ENCODE data around the gene HES6. TPM values are rescaled to one million over a fixed set of nuclear protein-coding genes. Genes with fewer than 3 reads are reported as not detected.

Gene HES6
- total RNA-seq, 2 donors from 2014 or later, result 2.5 to 12.3 TPM

DNA sequence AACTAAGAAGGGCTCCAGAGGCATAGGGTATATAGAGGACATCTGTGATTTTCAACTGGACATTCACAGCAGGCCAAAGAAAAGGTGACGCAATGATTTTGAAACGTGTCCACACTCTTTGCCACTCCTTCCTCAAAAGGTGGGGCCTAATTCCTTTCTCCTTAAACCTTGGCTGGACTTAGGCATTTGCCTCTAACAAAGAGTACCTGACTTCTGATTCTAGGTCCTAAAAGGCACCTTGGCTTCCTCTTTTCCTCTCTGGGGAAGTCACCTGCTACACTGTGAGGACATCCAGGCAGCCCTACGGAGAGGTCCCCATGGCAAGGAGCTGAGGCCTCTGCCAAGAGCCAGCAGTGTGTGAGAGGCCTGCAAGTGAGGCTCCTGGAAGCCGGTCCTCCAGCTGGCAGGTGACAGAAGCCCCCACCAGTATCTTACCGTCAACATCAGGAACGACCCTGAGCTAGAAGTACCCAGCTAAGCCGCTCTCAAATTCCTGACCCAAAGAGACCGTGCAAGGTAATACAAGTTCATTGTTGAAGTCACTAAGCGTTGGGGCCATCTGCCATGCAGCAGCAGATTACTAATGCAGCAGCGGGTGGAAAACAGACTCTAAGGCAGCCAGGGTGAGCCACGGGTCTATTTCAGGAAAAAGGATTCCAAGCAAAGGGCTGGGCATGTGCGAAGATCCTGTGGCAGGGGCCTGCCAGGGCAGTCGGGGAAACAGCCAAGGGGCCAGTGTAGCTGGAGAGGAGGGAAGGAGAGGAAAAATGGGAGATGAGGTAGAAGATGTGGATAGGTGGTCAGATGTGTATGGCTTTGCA lies 7.4 kb upstream of the HES6 start:
- Histone ChIP-seq H3K4me3 (no peak overlapping the region), H3K36me3 (peaks cover 33% of the 10 kb centered on the region), H3K27ac (no peak overlapping the region), H3K4me1 (ENCODE audit: control insufficient read depth in 1 of 2, low read depth in 2 of 2) (peaks cover 4 to 14% of the 10 kb centered on the region in 2 donors), H3K9me3 (no peaks in the 10 kb centered on the region), H3K27me3 (replicated peaks; ENCODE audit: insufficient read depth) (no peaks in the 10 kb centered on the region)
- DNase-seq (ENCODE audit: low spot score) (no peak), ATAC-seq (ENCODE audit: insufficient number of reproducible peaks, low FRiP score, low read depth) (no peak)
- TF ChIP-seq, protein P1, sequence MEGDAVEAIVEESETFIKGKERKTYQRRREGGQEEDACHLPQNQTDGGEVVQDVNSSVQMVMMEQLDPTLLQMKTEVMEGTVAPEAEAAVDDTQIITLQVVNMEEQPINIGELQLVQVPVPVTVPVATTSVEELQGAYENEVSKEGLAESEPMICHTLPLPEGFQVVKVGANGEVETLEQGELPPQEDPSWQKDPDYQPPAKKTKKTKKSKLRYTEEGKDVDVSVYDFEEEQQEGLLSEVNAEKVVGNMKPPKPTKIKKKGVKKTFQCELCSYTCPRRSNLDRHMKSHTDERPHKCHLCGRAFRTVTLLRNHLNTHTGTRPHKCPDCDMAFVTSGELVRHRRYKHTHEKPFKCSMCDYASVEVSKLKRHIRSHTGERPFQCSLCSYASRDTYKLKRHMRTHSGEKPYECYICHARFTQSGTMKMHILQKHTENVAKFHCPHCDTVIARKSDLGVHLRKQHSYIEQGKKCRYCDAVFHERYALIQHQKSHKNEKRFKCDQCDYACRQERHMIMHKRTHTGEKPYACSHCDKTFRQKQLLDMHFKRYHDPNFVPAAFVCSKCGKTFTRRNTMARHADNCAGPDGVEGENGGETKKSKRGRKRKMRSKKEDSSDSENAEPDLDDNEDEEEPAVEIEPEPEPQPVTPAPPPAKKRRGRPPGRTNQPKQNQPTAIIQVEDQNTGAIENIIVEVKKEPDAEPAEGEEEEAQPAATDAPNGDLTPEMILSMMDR (IDR thresholded peaks at IDR 0.05), result no peak

DNA sequence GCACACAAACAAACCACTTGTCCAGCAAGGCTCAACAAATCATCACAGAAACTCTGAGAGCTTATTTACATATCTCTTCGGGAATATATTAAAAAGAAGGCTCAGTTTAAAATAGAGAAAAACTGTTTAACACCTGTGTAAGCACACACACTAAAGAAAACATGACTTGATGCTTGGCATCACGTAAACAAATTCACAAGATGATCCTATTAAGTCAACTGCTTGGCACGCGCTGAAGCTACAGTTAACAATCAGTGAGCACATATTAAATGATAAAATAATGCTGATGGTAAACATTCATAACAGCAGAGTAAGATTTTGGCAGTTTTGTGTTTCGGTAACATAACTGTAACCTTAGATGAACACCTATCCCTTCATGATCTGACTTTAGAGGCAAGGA lies 4.3 kb upstream of the HES6 start:
- TF ChIP-seq, protein P1 (IDR thresholded peaks at IDR 0.05), result no peak
- no peaks in the 10 kb centered on the region for H3K9me3 ChIP-seq
- no peaks in the 10 kb centered on the region for H3K27me3 ChIP-seq (replicated peaks; ENCODE audit: insufficient read depth)
- H3K4me3 ChIP-seq, result no peak overlapping the region
- H3K4me1 ChIP-seq (ENCODE audit: control insufficient read depth in 1 of 2, low read depth in 2 of 2), result peaks cover 6 to 26% of the 10 kb centered on the region in 2 donors
- ATAC-seq (ENCODE audit: insufficient number of reproducible peaks, low FRiP score, low read depth) (no peak), DNase-seq (ENCODE audit: low spot score) (no peak)
- peaks cover 15% of the 10 kb centered on the region for H3K36me3 ChIP-seq
- H3K27ac ChIP-seq, result no peak overlapping the region

DNA sequence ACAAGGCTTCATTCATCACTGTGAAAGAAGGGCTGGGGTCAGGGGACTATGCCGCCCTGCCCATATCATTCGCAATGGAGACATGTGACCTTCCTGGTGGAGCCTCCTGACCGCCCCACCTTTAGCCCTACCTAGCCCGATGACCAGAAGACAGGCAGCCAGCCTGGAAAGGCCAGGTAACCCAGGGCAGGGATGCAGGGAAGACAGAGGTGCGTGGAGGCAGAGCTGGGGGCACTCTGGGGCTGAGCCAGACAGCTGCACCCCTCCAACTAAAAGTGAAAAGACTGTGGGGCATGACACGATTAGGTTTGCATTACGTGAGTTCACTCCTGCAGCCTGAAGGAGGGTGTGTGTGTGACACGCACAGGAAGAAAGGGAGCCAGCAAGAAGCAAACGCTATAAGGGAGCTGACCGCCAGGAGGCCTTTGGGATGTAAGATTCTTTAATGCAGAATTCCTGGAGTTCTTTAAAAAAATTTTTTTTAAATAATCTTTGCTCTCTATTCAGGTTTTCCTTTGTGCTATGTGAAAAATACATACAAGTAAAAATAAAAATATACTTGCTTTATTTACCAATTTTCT lies 3.7 kb upstream of the HES6 start:
- no peak for ATAC-seq (ENCODE audit: insufficient number of reproducible peaks, low FRiP score, low read depth)
- no peaks in the 10 kb centered on the region for H3K9me3 ChIP-seq
- peak overlapping the region; percentile 70 to 77 for H3K27ac ChIP-seq

DNA sequence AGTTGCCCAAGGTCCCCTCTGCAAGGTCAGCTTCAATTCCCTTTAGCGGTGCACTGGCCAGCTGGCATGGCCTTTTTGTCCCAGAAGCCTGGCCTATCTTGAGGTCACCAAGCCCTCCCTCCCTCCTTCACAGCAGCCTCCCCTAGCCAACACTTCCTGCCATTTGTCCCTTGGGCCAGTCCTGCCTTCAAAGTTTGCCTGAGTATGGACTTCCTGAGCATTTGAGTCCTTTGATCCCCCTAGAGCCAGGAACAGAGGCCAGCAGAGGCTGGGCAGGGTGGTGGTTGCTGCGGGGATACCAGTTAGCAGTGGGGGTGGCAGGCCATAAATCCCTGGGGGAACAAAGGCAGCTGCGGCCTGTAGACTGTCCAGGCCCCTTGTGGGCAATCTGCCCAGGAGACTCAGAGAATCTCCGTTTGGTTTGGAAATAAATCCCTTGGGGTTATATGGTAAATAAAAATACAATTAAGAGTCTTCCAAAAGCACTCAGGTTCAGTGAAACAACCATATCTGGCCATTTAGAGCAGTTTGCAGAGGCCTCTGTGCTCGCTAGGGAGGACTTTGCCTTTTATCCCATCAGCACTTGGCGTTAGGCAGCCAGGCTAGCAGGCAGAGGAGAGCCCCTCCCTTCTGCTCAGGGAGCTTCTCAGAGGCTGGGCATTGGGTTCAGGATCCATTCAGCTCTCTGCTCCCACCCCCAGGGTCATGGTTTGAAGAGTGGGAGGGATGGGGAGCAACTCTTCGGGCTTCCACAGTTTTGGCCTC lies 3.1 kb upstream of the HES6 start:
- peak overlapping the region; percentile 70 to 77 for H3K27ac ChIP-seq
- ATAC-seq (ENCODE audit: insufficient number of reproducible peaks, low FRiP score, low read depth) (no peak), DNase-seq (ENCODE audit: low spot score) (no peak)
- H3K36me3 ChIP-seq, result peaks cover 12% of the 10 kb centered on the region
- H3K9me3 ChIP-seq, result no peaks in the 10 kb centered on the region
- no peak overlapping the region for H3K4me3 ChIP-seq
- TF ChIP-seq, protein P1 (IDR thresholded peaks at IDR 0.05), result no peak
- peaks cover 6 to 30% of the 10 kb centered on the region in 2 donors for H3K4me1 ChIP-seq (ENCODE audit: control insufficient read depth in 1 of 2, low read depth in 2 of 2)
- H3K27me3 ChIP-seq (replicated peaks; ENCODE audit: insufficient read depth), result no peaks in the 10 kb centered on the region

More for the DNA sequence above, 3.7 kb upstream of the HES6 start:
- TF ChIP-seq, protein P1 (IDR thresholded peaks at IDR 0.05), result no peak
- peaks cover 6 to 30% of the 10 kb centered on the region in 2 donors for H3K4me1 ChIP-seq (ENCODE audit: control insufficient read depth in 1 of 2, low read depth in 2 of 2)
- DNase-seq (ENCODE audit: low spot score), result no peak
- no peak overlapping the region for H3K4me3 ChIP-seq
- H3K36me3 ChIP-seq, result peaks cover 15% of the 10 kb centered on the region
- no peaks in the 10 kb centered on the region for H3K27me3 ChIP-seq (replicated peaks; ENCODE audit: insufficient read depth)

DNA sequence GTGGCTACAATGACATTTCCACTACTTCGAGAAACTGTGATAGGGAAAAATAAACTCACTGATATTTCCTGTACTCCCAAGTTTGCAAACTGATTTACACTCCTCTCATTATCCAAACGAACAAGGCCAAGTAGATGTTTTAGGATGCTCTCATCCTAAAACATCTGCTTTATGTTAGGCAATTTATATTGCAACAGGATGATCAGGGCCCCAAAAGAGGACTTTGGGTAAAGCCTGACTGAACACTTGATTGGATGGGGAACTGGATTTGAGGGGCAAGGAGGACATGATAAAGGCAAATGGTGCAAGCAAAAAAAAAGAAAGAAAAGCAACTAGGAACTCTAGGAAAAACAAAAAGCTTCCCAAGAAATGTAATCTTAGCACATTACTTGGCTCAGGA lies 2.1 kb upstream of the HES6 start:
- Histone ChIP-seq H3K27ac (peak overlapping the region in 1 of 2 donors; percentile 70), H3K9me3 (no peaks in the 10 kb centered on the region)
- ATAC-seq (ENCODE audit: insufficient number of reproducible peaks, low FRiP score, low read depth), result no peak

More for the DNA sequence above, 2.1 kb upstream of the HES6 start:
- Histone ChIP-seq H3K27me3 (replicated peaks; ENCODE audit: insufficient read depth) (no peaks in the 10 kb centered on the region), H3K36me3 (peaks cover 12% of the 10 kb centered on the region), H3K4me1 (ENCODE audit: control insufficient read depth in 1 of 2, low read depth in 2 of 2) (peaks cover 6 to 30% of the 10 kb centered on the region in 2 donors), H3K4me3 (no peak overlapping the region)
- TF ChIP-seq, protein P1 (IDR thresholded peaks at IDR 0.05), result no peak
- no peak for DNase-seq (ENCODE audit: low spot score)
